DMS53 treated with DMSO at 0.1 percent for 48 hours (cell line): ENCODE measurements around the gene CTNNA3.
A peak's percentile ranks its signal among the peaks of the same experiment; 100 is the strongest.

ENCODE experiments used
- DNase-seq: peaks from one replicate; lab custom pipeline; 2025; ENCODE audit not compliant: unreplicated experiment; lab: John Stamatoyannopoulos, UW

The CTNNA3 gene

GRCh38 chr10:67045404-67045803 lies 650.6 kb downstream of the CTNNA3 start:
- DNase-seq: no peak

DNA sequence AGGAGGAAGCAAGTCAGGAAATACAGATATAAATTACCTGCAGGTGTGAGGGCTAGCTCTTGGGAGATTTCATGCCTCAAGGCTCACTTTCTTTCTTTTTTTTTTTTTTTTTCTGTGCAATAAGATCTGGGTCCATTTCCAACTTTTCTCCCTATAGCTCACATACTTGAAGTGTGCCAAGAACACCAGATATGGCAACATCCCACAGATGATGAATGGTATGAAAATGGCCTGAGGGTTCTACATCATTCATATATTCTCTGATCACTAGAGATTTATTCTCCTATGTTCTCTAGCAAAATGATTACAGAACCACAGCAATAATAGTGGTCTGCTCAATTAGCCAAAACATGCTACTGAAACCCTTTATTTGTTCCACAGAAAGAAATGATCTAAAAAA lies 653.0 kb downstream of the CTNNA3 start:
- no peak for DNase-seq

- DNase-seq: peak; percentile 6
Measured at GRCh38 chr10:67036808-67037207, 659.2 kb downstream of the CTNNA3 start.

DNA sequence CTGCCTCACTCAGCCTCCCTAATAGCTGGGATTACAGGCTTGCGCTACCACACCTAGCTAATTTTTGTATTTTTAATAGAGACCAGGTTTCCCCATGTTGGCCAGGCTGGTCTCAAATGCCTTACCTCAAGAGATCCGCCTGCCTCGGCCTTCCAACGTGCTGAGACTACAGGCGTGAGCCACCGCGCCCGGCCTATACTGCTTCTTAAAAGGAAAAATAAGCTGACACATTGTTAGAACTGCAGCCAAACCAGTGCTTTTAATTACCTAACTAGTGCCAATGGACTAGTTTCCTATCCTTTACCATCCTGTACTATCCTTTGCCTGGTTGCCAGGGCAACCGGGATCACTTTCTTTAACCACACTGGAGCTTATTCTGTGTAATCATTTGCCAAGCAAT lies 662.1 kb downstream of the CTNNA3 start:
- no peak for DNase-seq

GRCh38 chr10:67022099-67022498 lies 673.9 kb downstream of the CTNNA3 start:
- DNase-seq: no peak

- DNase-seq: no peak
Measured at GRCh38 chr10:67017218-67017617, 678.8 kb downstream of the CTNNA3 start.

DNA sequence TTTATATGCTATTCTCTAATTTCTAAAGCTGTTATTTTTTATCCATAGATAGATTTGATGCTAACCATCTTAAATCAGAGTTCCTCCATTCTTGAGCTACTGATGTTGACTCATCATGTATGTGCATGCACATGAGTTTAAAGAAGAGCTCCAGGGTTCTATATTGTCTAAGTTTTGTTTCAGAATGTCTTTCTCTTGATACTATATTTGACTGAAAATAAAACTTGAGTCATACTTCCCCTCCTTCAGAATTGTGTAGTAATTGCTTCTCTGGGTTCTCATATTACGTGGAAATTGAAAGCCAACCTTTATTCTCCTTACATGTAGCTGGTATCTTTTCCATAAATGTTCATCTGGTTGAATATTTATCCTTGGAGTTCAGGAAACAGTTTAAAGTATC lies 680.8 kb downstream of the CTNNA3 start:
- no peak for DNase-seq

DNA sequence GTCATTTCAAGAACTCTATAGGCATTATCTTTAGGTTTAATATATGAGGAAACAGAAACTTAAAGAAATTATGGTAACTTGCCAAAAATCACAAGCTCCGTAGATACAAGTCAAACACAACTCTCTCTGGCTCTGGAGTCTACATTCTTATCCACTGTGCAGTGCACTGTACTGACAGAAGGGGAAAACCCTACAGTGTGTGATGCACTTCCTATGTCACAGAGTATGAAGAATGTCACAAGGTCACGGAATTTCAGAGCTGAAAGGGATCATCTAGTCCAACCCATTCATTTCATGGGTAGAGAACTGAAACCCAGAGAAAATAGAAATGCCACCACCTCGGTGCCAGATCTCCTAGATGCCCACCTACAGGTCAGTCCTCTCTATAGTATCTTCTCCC lies 684.0 kb downstream of the CTNNA3 start:
- no peak for DNase-seq

GRCh38 chr10:67011480-67011879 lies 684.5 kb downstream of the CTNNA3 start:
- DNase-seq: no peak

DNA sequence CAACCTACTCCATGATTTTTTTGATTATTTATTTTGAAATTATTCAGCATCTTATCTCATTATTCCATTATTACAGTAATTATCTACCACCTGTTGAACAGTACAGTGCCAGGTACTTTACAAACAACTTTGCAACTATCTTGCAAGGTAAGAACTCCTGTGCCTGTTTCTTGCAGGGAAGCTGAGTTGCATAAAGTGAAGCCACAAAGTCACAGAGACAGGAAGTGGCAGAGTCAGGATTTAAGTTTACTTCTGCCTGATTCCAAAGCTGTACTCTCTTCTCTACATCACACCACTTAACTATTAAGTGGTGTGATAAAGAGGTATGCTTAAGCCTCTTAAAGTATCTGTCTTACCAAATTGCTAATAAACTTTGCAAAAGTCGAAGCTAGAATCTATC lies 690.0 kb downstream of the CTNNA3 start:
- no peak for DNase-seq

DNA sequence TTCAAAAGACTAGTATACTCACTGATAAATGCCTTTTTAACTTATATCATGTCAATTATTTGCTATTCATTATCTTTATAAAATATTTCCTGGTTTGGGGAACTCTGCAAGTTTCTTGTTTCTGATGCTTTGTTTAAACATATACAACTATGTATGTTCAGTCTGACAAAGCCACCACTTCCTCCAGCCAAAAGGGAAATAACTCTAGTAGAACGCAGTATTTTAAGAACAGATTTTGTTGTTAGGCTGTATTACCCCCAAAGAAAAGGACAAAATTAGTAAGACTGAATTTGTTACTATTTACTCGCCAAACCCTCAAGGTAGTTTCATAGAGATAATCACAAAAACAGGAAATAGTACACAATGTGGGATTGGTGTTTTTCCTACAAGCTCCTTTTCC lies 691.3 kb downstream of the CTNNA3 start:
- DNase-seq: no peak

- DNase-seq: no peak
Measured at GRCh38 chr10:66999762-67000545, 696.0 kb downstream of the CTNNA3 start.

DNA sequence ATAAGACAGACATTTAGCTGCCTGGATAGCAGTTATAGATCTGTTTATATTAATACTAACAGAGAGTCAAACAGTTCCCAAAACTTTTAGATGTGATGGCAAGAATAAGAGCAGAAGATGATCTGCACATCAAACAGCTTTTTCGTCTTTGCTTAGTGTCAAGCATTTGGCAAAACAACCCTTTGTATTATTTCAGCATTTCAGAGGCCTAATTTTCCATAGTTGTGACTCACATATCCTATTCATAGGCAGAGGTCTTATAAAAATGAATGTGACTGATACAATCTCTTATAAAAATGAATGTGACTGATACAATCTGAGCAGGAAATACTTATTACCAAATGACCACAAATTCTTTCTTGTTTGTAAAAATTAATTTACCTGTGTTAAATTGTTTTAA lies 699.0 kb downstream of the CTNNA3 start:
- DNase-seq: no peak

DNA sequence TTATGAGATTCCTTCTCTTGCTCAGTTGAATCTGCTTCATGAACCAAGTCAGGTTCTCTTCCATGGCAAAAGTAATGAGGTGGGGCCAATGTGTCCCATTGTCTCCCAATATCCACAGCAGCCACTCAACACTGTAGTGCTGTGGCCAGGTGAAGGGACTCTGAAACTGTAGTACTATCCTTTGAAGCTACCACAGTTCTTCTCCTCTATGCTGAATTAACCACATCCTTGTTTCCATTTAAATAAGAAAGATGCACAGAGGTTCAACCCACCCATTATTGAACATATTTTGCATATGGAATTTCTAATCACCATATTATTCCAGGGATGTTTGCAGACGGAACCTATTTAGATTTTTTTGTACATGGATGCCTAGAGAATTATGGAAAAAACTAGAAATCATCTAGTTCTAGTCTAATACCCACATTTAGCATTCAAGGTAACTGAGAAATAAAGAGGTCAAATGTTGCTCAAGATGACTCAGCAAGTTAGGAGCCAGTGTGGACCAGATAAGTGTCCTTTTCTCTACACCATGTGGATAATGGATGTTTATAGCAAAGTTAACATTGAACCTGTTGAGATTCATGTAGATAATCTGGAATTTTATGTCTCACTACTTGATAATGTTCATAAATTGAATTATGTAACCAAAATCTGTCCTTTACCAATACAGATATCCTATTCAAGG lies 705.7 kb downstream of the CTNNA3 start:
- no peak for DNase-seq

GRCh38 chr10:66983475-66983818 lies 712.5 kb downstream of the CTNNA3 start:
- no peak for DNase-seq

GRCh38 chr10:66982792-66983474 lies 713.1 kb downstream of the CTNNA3 start:
- no peak for DNase-seq

DNA sequence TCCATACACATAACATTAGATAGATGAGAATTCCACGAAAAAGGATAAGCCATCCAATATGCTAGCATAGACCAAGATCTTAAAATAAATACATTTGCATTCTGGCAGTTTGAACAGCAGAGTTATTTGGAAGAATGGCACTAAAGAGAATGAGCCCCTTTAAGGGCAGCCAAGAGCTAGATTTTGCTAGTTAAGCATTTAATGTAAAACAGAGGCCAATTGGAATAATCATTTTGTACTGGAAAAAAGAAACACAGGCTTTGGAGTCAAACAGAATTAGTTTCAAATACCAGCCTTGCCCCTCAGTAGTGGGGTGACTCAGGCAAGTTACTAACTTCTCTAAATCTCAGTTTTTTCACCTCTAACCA lies 714.0 kb downstream of the CTNNA3 start:
- no peak for DNase-seq

DNA sequence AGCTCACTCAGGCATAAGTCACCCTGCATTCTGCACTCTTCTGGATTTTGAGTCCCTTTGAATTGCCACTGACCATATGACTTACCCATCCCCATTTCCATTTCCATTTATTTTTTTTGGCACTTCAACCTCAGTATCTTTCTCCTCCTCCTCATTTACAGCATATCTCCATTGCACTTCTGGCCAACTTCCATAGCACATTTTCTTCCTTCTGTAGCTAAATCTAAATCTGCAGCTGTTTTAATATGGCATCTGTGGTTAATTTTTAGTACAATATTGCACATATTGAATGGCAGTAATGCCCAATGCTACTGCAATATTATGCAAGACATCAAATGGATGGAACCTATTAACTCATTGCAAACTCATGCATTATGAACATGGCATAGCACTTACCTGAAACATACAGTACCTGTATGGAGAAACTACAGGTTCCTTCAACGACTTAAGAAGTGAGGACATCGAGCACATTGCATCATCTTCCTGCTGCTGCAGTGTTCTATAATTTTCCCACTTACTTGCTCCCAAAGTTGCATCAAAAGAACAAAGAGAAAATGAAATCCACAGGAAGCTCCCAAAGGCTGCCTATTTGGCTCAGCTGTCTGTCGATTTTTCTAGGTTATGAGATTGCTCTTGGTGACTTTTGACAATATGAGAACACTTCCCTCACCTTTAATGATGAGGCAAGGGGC lies 714.5 kb downstream of the CTNNA3 start:
- no peak for DNase-seq

DNA sequence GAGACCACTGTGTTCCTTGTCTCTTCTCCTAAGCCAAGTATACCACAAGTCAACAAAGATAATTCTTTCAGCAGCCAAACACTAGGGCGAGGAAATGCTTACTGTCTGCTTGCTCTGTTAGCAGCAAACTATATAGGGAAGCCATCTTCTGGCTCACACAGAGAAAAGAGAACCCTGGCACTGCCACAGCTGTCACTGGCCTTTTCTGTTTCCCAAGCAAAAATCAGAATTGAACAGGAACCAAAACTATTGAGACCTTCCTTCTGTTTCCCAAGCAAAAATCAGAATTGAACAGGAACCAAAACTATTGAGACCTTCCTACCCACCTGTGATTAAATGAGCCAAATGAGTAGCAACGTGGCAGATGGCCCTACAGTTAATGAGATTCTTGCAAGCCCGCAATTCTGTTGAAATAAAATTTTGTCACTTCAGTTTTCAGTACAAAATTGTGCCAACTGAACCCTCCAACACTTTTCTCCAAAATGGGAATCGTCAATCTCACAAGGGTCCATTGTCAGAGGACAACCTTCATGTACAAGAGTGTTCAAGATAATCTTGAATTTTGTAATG lies 715.7 kb downstream of the CTNNA3 start:
- no peak for DNase-seq

DNA sequence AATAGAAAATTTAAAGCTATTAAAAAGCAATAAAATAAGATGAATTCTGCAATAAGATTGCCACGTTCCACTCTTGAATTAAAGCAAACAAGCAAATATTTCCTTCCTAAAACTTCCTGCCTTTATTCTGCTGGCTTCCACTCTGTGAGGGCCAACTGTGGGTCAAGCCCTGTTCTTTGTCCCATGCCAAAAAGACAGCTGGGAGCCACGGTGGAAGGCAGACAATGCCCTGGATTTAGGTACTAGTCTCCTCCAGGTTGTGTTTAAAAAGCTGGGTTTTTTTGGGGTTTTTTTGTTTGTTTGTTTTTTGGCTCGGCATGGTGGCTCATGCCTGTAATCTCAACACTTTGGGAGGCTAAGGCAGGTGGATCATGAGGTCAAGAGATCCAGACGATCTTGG lies 731.0 kb downstream of the CTNNA3 start:
- no peak for DNase-seq

DNA sequence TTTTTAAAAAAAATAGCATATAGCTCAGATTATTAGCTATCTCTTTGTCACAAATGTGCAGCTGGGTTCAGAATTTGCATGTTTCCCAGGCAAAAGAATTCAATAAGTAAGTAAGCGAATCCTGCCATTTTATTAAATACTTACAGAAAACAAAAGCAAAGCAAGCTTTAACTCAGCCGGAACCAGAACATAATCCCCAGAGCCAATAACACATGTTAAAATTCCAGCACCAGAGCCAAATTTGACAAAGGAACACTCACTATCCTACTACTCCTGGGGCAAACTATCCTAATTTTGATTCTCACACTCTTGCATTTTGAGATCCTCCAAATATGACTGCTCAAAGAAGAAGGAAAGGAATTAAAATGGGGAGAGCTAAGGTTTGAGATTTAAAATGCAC lies 737.5 kb downstream of the CTNNA3 start:
- no peak for DNase-seq
